ENCODE results near the gene AGAP9. TPM values are rescaled to one million over a fixed set of nuclear protein-coding genes. Genes with fewer than 3 reads are reported as not detected.
"Not testable (repeated sequence)": the region's sequence is repeated elsewhere in the genome, so short reads cannot be mapped to it uniquely, and the experiment has no call there.

AGAP9 gene
- total and polyA plus RNA-seq, 2 of the 8 experiments (the other 6 are each of a cell fraction or from before 2014, with no cell fraction given), result 7.2 to 9.3 TPM

DNA sequence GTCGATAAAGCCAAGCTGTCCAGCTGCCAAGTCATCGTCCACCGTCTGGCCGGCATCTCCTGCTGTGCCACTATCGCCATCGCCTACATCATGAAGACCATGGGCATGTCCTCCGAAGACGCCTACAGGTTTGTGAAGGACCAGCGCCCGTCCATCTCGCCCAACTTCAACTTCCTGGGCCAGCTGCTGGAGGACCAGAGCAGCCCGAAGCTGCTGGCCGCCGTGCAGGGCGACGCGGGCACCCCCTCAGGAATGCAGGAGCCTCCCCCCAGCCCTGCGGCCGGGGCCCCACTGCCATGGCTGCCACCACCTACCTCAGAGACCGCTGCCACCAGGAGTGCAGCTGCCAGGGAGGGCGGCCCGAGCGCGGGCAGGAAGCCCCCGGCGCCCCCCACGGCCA lies 41.5 kb upstream of the AGAP9 start:
- H3K23me2 ChIP-seq (ENCODE audit: low read depth, low read length); H3K9ac ChIP-seq (replicated peaks in 1 of 4; ENCODE audit: extremely low read depth in 1 of 4, low read depth in 3 of 4, low read length in 3 of 4); H3K4me3 ChIP-seq (ENCODE audit: extremely low read depth in 1 of 4, insufficient read depth in 2 of 4, low read depth in 3 of 4, low read length in 4 of 4); H3K14ac ChIP-seq (ENCODE audit: insufficient read length); H3K27me3 ChIP-seq (replicated peaks in 1 of 4; ENCODE audit: control insufficient read depth in 3 of 4, extremely low read depth in 1 of 4, insufficient read depth in 3 of 4, low read length in 3 of 4); H2AK5ac ChIP-seq (ENCODE audit: low read depth, low read length); H3K18ac ChIP-seq (ENCODE audit: extremely low read depth, low read length); H3K4ac ChIP-seq (replicated peaks; ENCODE audit: insufficient read length, low read depth, low read length); H3K23ac ChIP-seq (ENCODE audit: insufficient read length); FAIRE-seq; H4K91ac ChIP-seq (replicated peaks; ENCODE audit: insufficient read length, low read length); H3K4me1 ChIP-seq (replicated peaks in 1 of 4; ENCODE audit: control insufficient read depth in 3 of 4, insufficient read depth in 4 of 4, low read length in 3 of 4); H3K36me3 ChIP-seq (ENCODE audit: control insufficient read depth in 2 of 4, insufficient read depth in 4 of 4, low read length in 3 of 4); H3K79me2 ChIP-seq (ENCODE audit: control insufficient read depth in 1 of 2, insufficient read depth in 2 of 2, low read length in 2 of 2); H3K79me1 ChIP-seq (ENCODE audit: low read depth, low read length); H2BK120ac ChIP-seq (replicated peaks; ENCODE audit: low read depth, low read length); H3K4me2 ChIP-seq (ENCODE audit: insufficient read depth in 1 of 2, low read depth in 2 of 2, low read length in 2 of 2); H2AFZ ChIP-seq (ENCODE audit: low read length); H2BK20ac ChIP-seq (ENCODE audit: low read length); H3K9me3 ChIP-seq (ENCODE audit: insufficient read depth in 2 of 2, low read depth in 1 of 2, low read length in 1 of 2); H4K8ac ChIP-seq (ENCODE audit: extremely low read depth, insufficient read depth, low read length); H2BK15ac ChIP-seq (ENCODE audit: low read length); H3K56ac ChIP-seq (replicated peaks; ENCODE audit: insufficient read length, low read depth, low read length); DNase-seq (ENCODE audit: low read depth in 1 of 2, low spot score in 2 of 2); H2BK5ac ChIP-seq (ENCODE audit: low read depth, low read length); H4K5ac ChIP-seq (ENCODE audit: insufficient read length, low read depth, low read length); CTCF ChIA-PET (ENCODE audit: partially characterized antibody); POLR2A ChIA-PET (ENCODE audit: partially characterized antibody); H4K20me1 ChIP-seq (replicated peaks in 1 of 2; ENCODE audit: control insufficient read depth in 1 of 2, insufficient read depth in 2 of 2, low read length in 2 of 2); H2BK12ac ChIP-seq (ENCODE audit: low read depth, low read length); H3K27ac ChIP-seq (ENCODE audit: low read depth, low read length): not testable (repeated sequence)
- WGBS, 2 experiments (ENCODE audit: extremely low coverage in 1 of 2, insufficient coverage in 1 of 2, insufficient read length in 1 of 2, insufficient replicate concordance in 2 of 2, low coverage in 1 of 2, low lambda C conversion rate in 2 of 2, missing lambda C conversion rate in 1 of 2), result 100% methylated on average over 3 of the region's 27 CpGs; no CpG with 5 or more reads in 1 of the 2 experiments

DNA sequence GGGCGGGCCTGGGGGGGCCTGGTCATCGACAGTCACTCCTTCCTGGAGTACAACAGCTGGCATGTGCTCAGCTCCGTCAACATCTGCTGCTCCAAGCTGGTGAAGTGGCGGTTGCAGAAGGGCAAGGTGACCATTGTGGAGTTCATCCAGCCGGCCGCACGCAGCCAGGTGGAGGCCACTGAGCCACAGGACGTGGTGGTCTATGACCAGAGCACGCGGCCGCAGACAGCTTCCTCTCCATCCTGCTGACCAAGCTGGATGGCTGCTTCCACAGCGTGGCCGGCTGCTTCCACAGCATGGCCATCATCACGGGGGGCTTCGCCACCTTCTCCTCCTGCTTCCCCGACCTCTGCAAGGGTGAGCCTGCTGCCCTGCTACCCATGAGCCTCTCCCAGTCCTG lies 40.9 kb upstream of the AGAP9 start:
- POLR2A ChIA-PET (ENCODE audit: partially characterized antibody), result not testable (repeated sequence)

More for the DNA sequence above, 40.9 kb upstream of the AGAP9 start:
- H3K79me1 ChIP-seq (ENCODE audit: low read depth, low read length); CTCF ChIA-PET (ENCODE audit: partially characterized antibody); H4K5ac ChIP-seq (ENCODE audit: insufficient read length, low read depth, low read length); H2BK15ac ChIP-seq (ENCODE audit: low read length); DNase-seq (ENCODE audit: low read depth in 1 of 2, low spot score in 2 of 2); H2BK5ac ChIP-seq (ENCODE audit: low read depth, low read length); H4K8ac ChIP-seq (ENCODE audit: extremely low read depth, insufficient read depth, low read length); H3K23me2 ChIP-seq (ENCODE audit: low read depth, low read length); H3K27me3 ChIP-seq (replicated peaks in 1 of 4; ENCODE audit: control insufficient read depth in 3 of 4, extremely low read depth in 1 of 4, insufficient read depth in 3 of 4, low read length in 3 of 4); H2BK120ac ChIP-seq (replicated peaks; ENCODE audit: low read depth, low read length); H2AFZ ChIP-seq (ENCODE audit: low read length); H2BK12ac ChIP-seq (ENCODE audit: low read depth, low read length); H3K27ac ChIP-seq (ENCODE audit: low read depth, low read length); H3K23ac ChIP-seq (ENCODE audit: insufficient read length); H4K20me1 ChIP-seq (replicated peaks in 1 of 2; ENCODE audit: control insufficient read depth in 1 of 2, insufficient read depth in 2 of 2, low read length in 2 of 2); H3K4ac ChIP-seq (replicated peaks; ENCODE audit: insufficient read length, low read depth, low read length); H3K18ac ChIP-seq (ENCODE audit: extremely low read depth, low read length); H3K4me2 ChIP-seq (ENCODE audit: insufficient read depth in 1 of 2, low read depth in 2 of 2, low read length in 2 of 2); H3K9ac ChIP-seq (replicated peaks in 1 of 4; ENCODE audit: extremely low read depth in 1 of 4, low read depth in 3 of 4, low read length in 3 of 4); H3K56ac ChIP-seq (replicated peaks; ENCODE audit: insufficient read length, low read depth, low read length); H2BK20ac ChIP-seq (ENCODE audit: low read length); H3K36me3 ChIP-seq (ENCODE audit: control insufficient read depth in 2 of 4, insufficient read depth in 4 of 4, low read length in 3 of 4); H3K79me2 ChIP-seq (ENCODE audit: control insufficient read depth in 1 of 2, insufficient read depth in 2 of 2, low read length in 2 of 2); H3K14ac ChIP-seq (ENCODE audit: insufficient read length); H3K4me1 ChIP-seq (replicated peaks in 1 of 4; ENCODE audit: control insufficient read depth in 3 of 4, insufficient read depth in 4 of 4, low read length in 3 of 4); H4K91ac ChIP-seq (replicated peaks; ENCODE audit: insufficient read length, low read length); H2AK5ac ChIP-seq (ENCODE audit: low read depth, low read length); FAIRE-seq; H3K9me3 ChIP-seq (ENCODE audit: insufficient read depth in 2 of 2, low read depth in 1 of 2, low read length in 1 of 2); H3K4me3 ChIP-seq (ENCODE audit: extremely low read depth in 1 of 4, insufficient read depth in 2 of 4, low read depth in 3 of 4, low read length in 4 of 4): not testable (repeated sequence)
- WGBS, 2 experiments (ENCODE audit: extremely low coverage in 1 of 2, insufficient coverage in 1 of 2, insufficient read length in 1 of 2, insufficient replicate concordance in 2 of 2, low coverage in 1 of 2, low lambda C conversion rate in 2 of 2, missing lambda C conversion rate in 1 of 2), result no CpG with 5 or more reads among the region's 16 CpGs
